SH-SY5Y (cell line): ENCODE measurements around the gene A1BG.

Experiments
- GATA2 ChIP-seq: IDR thresholded peaks from 2 replicates; pipeline ENCODE4 v1.6.1; 2011; ENCODE audit warnings: mild to moderate bottlenecking, low read depth, low read length
- GATA3 ChIP-seq: IDR thresholded peaks from 2 replicates; pipeline ENCODE4 v1.6.1; 2011; ENCODE audit warnings: low read depth, mild to moderate bottlenecking, low read length, moderate library complexity

The A1BG gene

DNA sequence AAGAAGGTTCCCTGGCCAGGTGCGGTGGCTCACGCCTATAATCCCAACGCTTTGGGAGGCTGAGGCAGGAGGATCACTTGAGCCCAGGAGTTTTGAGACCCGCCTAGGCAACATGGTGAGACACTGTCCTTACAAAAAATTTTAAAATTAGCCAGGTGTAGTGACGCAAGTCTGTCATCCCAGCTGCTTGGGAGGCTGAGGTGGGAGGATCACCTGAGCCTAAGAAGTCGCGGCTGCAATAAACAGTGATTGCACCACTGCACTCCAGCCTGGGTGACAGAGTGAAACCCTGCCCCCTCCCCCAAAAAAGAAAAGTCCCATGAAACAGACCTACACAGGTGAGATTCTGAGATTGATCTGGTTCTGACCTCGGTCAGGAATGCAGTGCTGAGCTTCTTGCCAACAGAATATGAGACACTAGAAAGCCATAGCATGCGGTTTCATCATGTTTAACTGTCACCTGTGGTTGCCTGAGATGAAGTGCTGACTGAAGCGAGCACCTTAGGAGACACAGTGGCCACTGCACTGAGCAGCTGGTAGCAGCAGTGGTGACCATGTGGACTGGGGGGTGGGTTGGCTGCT lies 2.0 kb upstream of the A1BG start:
- no peak for TF ChIP-seq GATA2
- no peak for TF ChIP-seq GATA3

DNA sequence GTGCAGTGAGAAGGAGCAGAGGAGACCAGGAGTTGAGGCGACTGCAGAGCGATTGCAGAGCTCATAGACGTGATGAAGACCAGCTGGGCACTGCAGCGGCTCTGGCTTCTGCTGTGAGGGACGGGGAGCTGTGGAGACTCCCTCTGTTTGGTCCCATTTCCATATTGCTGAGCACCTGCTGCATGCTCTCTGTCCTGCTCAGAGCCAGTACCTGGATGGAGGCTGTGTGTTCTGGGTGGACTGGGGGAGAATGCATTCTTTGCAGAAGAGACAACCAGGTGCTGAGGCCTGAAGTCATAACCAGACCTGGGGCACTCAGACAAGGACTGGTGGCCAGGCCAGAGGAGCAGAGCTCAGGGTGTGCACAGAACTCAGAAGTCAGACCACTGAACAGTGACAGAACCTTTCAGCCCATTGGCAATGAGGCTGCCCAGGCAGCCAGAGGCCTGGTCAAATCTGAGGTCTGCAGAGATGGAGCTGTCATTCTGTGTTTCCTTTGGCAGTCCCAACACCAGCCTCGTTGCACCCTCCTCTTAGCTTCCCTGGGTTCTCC lies 1.3 kb upstream of the A1BG start:
- TF ChIP-seq GATA2: no peak
- no peak for TF ChIP-seq GATA3

DNA sequence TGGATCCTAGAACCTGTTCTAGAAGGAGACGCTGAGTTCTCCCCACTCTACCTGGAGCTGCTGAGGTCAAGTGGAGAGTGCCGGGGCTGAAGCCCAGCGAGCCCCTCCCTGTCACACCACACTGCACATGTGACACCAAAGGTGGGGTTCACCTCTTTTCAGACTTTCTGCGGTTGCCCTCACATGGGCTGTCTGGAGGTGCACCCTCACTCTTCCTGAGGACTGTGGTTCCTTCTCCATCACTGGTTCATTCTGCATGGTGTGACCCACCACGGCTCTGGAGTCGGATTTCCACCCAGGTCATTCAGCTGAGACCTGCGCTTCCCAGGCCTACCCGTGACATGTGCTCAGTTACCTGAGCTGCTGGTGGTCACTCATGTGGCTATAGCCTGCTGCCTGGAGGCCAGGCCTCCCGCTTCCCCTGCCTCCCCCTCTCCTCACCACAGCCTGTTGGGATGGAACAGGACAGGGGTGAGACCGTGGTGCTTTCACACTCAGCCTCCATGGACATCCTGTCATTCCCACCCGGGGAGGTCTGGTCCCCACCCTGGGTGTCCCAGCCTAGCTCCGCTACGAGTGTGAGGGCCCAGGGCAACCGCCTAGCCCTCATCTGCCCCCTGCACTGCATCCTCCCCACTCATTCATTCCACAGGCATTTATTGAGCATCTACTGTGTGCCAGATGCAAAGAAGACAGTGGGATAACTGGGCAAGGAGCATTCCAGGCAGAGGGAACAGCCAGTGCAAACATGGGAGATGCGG lies 605 bp upstream of the A1BG start:
- TF ChIP-seq GATA2 (no peak), GATA3 (no peak)

DNA sequence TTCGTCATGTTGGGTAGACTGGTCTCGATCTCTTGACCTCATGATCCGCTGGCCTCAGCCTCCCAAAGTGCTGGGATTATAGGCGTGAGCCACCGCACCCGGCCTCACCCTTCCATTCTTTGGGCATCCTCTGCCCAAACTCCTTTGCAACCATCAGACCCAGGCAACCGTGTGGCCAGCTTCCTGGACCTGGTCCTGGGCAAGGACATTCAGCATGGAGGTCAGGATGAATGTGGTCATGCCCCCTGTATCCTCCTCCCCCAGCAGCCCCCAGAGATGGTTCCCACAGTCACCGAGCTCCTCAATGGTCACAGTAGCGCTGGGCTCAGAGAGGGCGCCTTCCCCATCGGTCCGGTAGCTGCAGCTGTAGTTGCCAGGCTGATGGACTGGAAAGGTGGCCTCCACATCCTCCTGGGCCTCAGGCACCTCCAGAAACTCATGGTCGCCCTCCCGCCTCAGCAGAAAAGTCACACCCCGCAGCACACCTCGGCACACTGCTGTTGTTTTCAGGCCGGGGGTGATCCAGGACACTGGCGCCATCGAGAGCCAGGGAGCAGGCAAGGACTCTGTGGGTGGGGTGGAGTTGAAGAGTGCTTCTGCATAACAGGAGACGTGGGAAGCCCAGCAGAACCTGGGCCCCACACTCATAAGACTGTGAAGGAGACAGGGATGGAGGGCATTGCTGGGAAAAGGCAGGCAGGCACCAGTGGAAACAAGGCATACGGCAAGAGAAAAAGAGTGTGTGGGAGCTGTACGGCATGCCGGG lies 1.1 kb downstream of the A1BG start:
- TF ChIP-seq GATA2 (no peak), GATA3 (no peak)

DNA sequence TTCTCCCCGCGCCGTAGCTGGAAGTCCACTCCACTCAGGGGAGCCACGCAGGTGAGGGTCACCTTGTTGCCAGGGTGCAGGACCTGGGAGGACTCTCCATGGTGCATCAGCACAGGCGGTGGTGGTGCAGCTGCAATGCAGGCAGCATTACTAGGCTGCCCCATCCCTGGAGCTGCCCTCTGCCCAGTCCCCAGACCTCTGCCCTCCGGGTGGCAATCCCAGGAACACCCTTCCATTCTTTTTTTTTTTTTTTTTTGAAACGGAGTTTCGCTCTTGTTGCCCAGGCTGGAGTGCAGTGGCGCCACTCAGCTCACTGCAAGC lies 1.8 kb downstream of the A1BG start:
- TF ChIP-seq GATA2 (no peak), GATA3 (no peak)

DNA sequence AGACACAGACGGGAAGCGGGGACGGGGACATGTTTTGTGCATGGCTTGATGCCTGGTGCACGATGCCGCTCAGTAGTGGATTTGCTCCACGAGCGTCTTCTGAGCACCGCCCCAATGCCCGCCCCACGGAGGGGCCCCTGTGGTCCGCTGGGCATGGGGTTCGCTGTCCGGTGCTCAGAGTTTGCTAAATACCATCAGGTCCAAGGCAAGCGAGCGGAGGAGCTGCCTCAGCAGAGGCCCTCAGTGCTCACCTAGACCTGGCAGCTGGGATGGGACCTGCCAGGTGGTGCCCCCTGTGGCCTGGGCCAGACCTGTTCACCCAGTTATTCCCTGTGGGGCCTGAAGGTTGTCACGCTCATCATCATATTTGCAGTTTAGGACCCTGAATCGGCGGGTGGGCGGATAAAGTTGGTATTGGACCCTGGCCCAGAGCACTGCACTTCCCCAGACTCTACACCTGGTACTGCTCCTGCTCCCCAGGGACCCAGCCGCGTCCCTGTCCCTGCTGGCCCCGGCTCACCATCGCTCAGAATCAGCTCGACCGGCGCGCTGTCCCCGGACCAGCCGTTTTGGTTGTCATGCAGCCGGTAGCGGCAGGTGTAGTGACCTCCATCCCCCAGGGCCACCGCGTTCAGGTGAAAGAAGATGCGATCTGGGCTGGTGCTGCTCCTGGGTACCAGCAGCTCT lies 2.3 kb downstream of the A1BG start:
- TF ChIP-seq GATA2: no peak
- no peak for TF ChIP-seq GATA3

DNA sequence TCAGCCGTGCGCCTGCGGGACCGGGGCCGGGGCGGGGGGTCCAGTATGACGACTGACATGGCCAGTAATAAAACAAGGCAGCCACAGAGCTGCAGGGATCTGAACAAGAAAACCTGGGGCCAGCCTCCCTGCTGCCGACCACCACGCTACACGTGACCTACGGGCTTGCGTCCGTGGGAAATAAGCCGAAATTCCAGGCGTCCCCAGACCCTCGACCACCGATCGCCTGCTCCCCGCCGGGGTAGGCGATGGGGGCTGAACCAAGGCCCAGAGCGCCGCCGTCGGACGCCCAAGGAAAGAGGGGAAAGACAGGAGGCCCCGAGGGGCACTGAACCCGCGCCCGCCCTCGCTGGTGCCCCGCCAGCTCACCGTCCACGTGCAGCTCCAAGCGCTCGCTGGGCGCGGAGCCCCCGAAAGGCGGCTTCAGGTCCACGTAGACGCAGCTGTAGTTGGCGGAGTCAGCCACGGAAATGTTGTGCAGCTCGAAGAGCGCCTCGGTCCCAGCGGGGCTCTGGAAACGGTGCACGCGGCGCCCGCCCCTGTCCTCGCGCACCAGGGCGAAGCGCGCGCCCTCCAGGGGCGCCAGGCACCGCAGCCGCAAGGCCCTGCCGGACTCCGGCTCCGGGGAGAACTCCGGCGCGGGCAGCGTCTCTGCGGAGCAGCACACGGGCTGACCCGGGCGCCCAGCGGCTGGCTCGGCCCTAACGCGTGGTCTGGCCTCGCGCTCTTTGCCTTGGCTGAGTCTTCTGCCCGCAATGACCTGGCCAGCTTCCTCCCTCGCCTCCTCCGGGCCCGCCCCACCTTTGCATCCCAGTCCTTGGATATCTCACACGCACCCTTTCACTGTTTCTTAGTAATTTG lies 3.1 kb downstream of the A1BG start:
- TF ChIP-seq GATA2 (no peak), GATA3 (no peak)

DNA sequence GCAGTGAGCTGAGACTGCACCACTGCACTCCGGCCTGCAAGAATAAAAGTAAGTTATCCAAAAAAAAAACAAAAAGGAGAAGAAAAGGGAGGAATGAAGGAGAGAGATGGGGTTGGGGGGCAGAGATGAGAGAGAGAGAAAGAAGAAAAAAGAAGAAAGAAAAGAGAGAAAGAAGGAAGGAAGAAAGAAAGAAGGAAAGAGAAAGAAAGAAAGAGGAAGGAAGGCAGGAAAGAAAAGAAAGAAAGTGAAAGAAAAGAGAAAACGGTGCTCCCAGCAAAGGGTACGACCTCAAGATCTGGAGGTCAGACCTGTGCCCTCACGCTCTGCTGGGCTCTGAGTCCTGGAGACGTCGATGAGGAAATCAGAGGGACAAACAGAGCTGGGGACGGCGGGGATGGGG lies 3.7 kb downstream of the A1BG start:
- TF ChIP-seq GATA3: no peak
- TF ChIP-seq GATA2: no peak

DNA sequence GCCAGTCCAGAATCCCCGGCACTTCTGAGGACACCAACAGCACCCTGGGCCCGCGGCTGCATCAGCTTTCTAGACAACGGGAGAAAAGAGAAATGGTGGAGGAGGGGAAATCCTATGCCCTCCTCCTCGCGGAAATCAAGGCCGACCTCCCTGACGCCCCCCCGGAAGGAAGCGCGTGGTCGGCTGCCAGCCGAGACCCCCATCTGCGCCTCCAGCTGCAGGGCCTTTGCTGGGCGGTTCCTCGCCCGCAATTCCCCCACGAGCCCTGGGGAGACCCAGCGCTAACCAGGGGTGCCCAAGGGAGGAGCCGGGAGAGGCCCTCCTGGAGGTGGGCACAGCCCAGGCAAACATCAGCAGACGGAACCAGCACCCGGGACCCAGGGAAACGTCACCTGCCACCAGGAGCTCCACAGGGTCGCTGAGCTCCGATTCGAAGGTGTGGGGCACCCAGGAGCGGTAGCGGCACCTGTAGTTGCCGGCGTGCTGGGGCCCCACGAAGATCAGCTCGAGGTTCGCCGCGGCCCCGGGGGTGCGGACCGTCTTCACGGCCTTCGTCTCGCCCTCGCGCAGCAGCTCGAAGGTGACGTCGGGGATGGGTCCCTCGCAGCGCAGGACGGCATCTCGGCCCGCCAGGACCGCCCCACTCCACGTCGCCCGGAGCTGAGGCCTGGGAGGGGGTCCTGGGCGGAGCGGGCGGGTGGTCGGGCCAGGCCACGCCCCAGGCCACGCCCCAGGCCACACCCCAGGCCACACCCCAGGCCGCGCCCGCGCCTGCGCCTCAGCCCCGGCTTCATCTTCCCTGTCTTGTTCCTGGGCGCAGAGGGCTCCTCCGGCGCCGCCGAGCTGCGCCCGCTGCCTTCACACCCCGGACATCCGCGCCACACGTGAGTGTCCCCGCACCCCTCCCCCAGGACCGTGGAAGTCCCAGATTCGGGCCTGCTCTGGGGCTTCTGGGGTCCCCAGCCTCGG lies 6.0 kb downstream of the A1BG start:
- no peak for TF ChIP-seq GATA2
- TF ChIP-seq GATA3: no peak

DNA sequence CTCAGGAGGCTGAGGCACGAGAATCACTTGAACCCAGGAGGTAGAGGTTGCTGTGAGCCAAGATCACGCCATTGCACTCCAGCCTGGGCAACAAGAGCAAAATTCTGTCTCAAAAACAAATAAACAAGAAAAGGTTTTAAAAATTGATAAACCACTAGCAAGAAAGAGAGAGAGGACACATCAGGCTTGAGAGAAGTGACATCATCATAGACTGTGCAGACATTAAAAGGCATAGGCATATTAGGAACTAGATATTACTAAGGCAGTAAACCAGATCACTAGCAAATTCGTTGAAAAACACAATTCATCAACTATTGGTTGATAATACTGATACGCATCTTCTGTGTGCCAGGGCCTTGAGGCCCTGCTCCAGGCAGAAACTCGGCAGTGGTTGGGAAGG lies 7.7 kb downstream of the A1BG start:
- no peak for TF ChIP-seq GATA2
- no peak for TF ChIP-seq GATA3

DNA sequence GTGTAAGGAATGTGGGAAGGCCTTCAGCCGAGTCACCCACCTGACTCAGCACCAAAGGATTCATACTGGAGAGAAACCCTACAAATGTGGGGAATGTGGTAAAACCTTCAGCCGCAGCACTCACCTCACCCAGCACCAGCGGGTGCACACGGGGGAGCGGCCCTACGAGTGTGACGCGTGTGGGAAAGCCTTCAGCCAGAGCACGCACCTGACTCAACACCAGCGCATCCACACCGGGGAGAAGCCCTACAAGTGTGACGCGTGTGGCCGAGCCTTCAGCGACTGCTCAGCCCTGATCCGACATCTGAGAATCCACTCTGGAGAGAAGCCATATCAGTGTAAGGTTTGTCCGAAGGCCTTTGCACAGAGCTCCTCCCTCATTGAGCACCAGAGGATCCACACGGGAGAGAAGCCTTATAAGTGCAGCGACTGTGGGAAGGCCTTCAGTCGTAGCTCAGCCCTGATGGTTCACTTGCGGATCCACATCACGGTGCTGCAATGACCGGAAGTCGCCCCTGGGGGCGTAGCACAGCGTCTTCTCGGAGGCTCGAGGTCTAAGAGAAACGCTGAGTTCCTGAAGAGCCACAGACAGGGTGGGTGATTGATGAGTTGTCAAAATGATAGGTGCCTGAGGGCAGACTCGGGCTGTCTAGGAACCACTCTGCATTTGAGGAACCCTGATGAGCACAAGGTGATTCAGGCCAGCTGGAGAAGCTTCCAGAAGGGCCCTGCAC lies 14.3 kb downstream of the A1BG start:
- TF ChIP-seq GATA2: no peak
- no peak for TF ChIP-seq GATA3

DNA sequence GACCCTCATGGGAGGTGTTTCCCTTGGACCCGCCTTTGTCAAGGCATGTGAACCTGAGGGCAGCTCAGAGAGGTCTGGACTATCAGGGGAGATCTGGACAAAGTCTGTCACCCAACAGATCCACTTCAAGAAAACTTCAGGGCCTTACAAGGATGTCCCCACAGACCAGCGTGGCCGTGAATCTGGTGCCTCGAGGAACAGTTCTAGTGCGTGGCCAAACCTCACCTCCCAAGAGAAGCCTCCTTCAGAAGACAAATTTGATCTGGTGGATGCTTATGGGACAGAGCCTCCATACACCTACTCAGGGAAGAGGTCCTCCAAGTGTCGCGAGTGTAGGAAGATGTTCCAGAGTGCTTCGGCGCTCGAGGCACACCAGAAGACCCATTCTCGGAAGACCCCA lies 15.0 kb downstream of the A1BG start:
- TF ChIP-seq GATA2 (no peak), GATA3 (no peak)

DNA sequence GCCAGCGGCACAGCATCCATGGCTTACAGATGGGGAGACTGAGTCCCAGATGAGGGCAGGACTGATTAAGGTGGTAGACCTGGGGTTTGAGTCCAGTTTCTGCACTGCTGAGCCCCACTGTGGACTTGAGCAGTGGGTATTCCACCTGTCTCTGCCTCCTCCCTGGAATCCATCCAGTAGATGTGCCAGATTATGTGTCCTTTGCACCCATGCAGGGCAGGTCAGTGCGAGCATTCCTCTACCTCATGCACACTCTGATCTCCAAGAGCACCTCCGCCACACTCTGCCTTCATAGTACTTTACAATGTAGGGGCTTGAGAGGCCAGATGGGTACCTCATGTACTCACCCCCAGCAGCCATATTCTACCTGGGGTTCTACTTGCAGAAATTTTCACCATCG lies 16.5 kb downstream of the A1BG start:
- TF ChIP-seq GATA2 (no peak), GATA3 (no peak)

DNA sequence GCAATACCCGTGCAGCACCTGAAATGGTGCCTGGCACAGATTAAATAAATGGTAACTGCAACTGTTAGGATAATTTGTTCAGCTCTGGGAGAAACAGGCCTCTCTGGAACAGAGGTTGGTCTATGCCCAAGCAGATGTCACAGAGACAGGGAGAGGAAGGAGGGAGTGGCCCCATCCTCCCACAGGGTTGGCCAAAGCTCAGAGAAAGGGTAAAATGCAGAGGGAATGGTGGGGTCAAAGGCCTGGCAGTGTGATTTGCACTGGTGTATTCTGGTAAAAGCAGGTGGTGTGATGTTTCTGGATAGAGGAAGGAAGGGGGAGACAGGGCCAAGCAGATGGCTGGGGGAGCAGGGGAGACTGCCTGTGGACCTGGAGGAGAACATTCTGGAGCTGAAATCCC lies 17.1 kb downstream of the A1BG start:
- no peak for TF ChIP-seq GATA2
- TF ChIP-seq GATA3: no peak
